GM12878 (cell line): ENCODE results near the gene NOL4L. TPM values are rescaled to one million over a fixed set of nuclear protein-coding genes. Genes with fewer than 3 reads are reported as not detected.

Experiments used
- ATAC-seq: fragments of 200-7000 bp; cut with Tn5 transposase; 3 replicates; pipeline ENCODE4 v1.9.1; 2020; ENCODE audit warnings: mild to moderate bottlenecking, moderate library complexity
- BruUV-seq: library from RNA; stranded (reverse); fragments of 400-500 nt; replicated peaks from 2 replicates; lab custom pipeline; 2021; lab: Mats Ljungman, UMichigan
- CTCF ChIA-PET: fragments of 300-600 bp; sonication (Branson Sonifier 250); formaldehyde crosslinking; extraction: SDS; loops from one replicate; lab custom pipeline; 2021; ENCODE audit warnings: inconsistent platforms; lab: Yijun Ruan, JAX
- POLR2A ChIA-PET: fragments of 350-600 bp; formaldehyde crosslinking; extraction: SDS; loops from one replicate; lab custom pipeline; 2021; ENCODE audit warnings: inconsistent platforms; lab: Charles Lee
- RAD21 ChIA-PET: fragments of 300-600 bp; sonication (Branson Sonifier 250); formaldehyde crosslinking; loops from one replicate; lab custom pipeline; 2023; ENCODE audit warnings: antibody characterized with exemption; ENCODE audit not compliant: unreplicated experiment; lab: Charles Lee
- SMC1A ChIA-PET: fragments of 300-600 bp; sonication (Branson Sonifier 250); formaldehyde crosslinking; loops from one replicate; lab custom pipeline; 2023; ENCODE audit not compliant: unreplicated experiment, uncharacterized antibody; lab: Charles Lee
- DNase-seq: peaks from one replicate; pipeline ENCODE4 v3.0.0-alpha.2; 2011; ENCODE audit warnings: low read depth, low spot score
- FAIRE-seq: peaks from 3 replicates; lab custom pipeline; 2011; peaks lifted over from hg19 to GRCh38; lab: Jason Lieb, UNC
- H2AFZ ChIP-seq: 2 replicates; pipeline ENCODE4 v1.6.0; 2011; ENCODE audit warnings: low read depth, low read length, control low read depth; ENCODE audit not compliant: control insufficient read depth
- H3K27ac ChIP-seq: 2 replicates; pipeline ENCODE4 v1.5.1; 2011; ENCODE audit warnings: control low read depth; ENCODE audit not compliant: control insufficient read depth, insufficient read depth
- H3K27me3 ChIP-seq, 2 experiments: replicated peaks in 1 of 2; 2 replicates each; pipeline versions ENCODE4 v1.6.0 to v1.6.1; 2011; ENCODE audit warnings: low read length in 1 of 2; ENCODE audit not compliant: control insufficient read depth in 2 of 2, insufficient read depth in 2 of 2
- H3K36me3 ChIP-seq, 2 experiments: 2 replicates each; pipeline ENCODE4 v1.5.1; 2011; ENCODE audit warnings: low read length in 1 of 2; ENCODE audit not compliant: control insufficient read depth in 2 of 2, insufficient read depth in 2 of 2
- H3K4me1 ChIP-seq: 2 replicates; pipeline ENCODE4 v1.6.1; 2011; ENCODE audit warnings: mild to moderate bottlenecking, low read length, moderate library complexity, mixed read lengths; ENCODE audit not compliant: control insufficient read depth, insufficient read depth
- H3K4me2 ChIP-seq: 2 replicates; pipeline ENCODE4 v1.6.0; 2011; ENCODE audit warnings: control low read depth; ENCODE audit not compliant: control insufficient read depth, insufficient read depth
- H3K4me3 ChIP-seq: fragments of 200-600 bp; sonication (generic); 2 replicates; pipeline ENCODE4 v1.5.1; 2016
- H3K79me2 ChIP-seq: 2 replicates; pipeline ENCODE4 v1.6.0; 2011; ENCODE audit warnings: low read length; ENCODE audit not compliant: control insufficient read depth, insufficient read depth
- H3K9ac ChIP-seq: 2 replicates; pipeline ENCODE4 v1.8.0; 2011; ENCODE audit warnings: low read length, control low read depth, mixed read lengths; ENCODE audit not compliant: control insufficient read depth, insufficient read depth
- H3K9me3 ChIP-seq: replicated peaks from 3 replicates; pipeline ENCODE4 v1.5.1; 2011; ENCODE audit warnings: mild to moderate bottlenecking, low read length; ENCODE audit not compliant: control insufficient read depth, insufficient read depth
- H4K20me1 ChIP-seq: 2 replicates; pipeline ENCODE4 v1.6.0; 2011; ENCODE audit not compliant: control insufficient read depth, insufficient read depth
- CEBPB ChIP-seq, 2 experiments: fragments of 150-350 bp in 1 of 2; IDR thresholded peaks; 2 replicates each; pipeline ENCODE4 v1.6.1; 2012 to 2014; ENCODE audit warnings: low read depth in 2 of 2, low read length in 2 of 2, borderline replicate concordance in 1 of 2, inconsistent platforms in 1 of 2
- E4F1 ChIP-seq: fragments of 450-650 bp; IDR thresholded peaks from 2 replicates; pipeline ENCODE4 v1.6.1; 2018; ENCODE audit warnings: borderline replicate concordance, mild to moderate bottlenecking; ENCODE audit not compliant: partially characterized antibody
- PAX5 ChIP-seq: IDR thresholded peaks from 2 replicates; pipeline ENCODE4 v1.6.1; 2011; ENCODE audit warnings: low read depth, low read length, borderline replicate concordance
- YBX1 ChIP-seq: fragments of 450-650 bp; IDR thresholded peaks from 2 replicates; pipeline ENCODE4 v1.6.1; 2016; ENCODE audit warnings: antibody characterized with exemption
- ZBTB33 ChIP-seq: fragments of 450-650 bp; IDR thresholded peaks from 2 replicates; pipeline ENCODE4 v1.6.1; 2017; ENCODE audit warnings: mild to moderate bottlenecking
- WGBS: methylation state at CpG from one replicate; pipeline ENCODE4 v1.1.6; 2016; ENCODE audit warnings: low lambda C conversion rate; ENCODE audit not compliant: insufficient replicate concordance, insufficient coverage; ENCODE audit errors: missing lambda C conversion rate; 5-methylcytosine and 5-hydroxymethylcytosine counted together
- in situ Hi-C: fragments of 300-500 bp; cut with MboI; formaldehyde crosslinking; loops from 9 replicates; pipeline ENCODE4 v1.14.3; 2018; ENCODE audit warnings: mixed read lengths
- intact Hi-C: fragments of 100-400 bp; cut with micrococcal nuclease; formaldehyde crosslinking; loops from one replicate; pipeline ENCODE4 v1.14.2; 2022; ENCODE audit not compliant: unreplicated experiment
- polyA plus RNA-seq, 11 experiments: library from polyadenylated mRNA; depleted of rRNA in 4 of 11; unstranded in 6 of 11; stranded (reverse) in 5 of 11; fragments of >200 nt; fragmentation: Nextera tagmentation in 4 of 11; fragmentation: Illumina TruSeq in 1 of 11; extraction: Ambion mirVana in 4 of 11; extraction: Trizol in 1 of 11; gene quantifications; 1 replicate in 1 of 11; 2 replicates in 10 of 11; pipeline versions ENCODE4 v1.2.1 to v1.2.3, GENCODE V29; 2011 to 2016; ENCODE audit warnings: inconsistent platforms in 2 of 11, missing spikeins in 2 of 11, low read depth in 1 of 11
- total RNA-seq, 4 experiments: library from RNA; depleted of rRNA in 3 of 4; stranded (reverse); fragments of >200 nt in 3 of 4; fragmentation: Illumina TruSeq in 1 of 4; extraction: Trizol in 1 of 4; gene quantifications; 2 replicates each; pipeline versions ENCODE4 v1.2.1 to v1.2.3, GENCODE V29; 2013 to 2021

The NOL4L gene
- total and polyA plus RNA-seq, 10 of the 15 experiments (the other 5 are each of a cell fraction or from before 2014, with no cell fraction given) = 2.3 to 24.0 (median 8.0) TPM

DNA sequence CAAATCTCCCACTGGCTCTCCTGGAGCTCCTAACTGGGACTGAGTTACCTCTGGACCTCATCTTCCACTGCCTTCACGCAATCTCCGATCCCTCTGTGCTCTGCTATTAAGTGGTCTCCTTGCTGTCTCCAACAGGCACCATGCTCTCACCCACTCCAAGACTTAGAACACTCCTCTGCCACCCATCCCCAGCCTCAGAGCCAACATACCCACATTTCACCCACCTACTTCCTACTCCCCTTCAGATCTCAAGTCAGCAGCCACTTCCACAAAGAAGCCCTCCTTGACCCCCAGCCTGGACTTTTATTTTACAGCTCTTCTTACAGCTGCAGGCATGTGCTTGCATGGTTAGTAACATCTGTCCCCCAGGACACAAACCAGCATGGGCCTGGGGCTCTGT, 29.6 kb upstream of the NOL4L start:
- Histone ChIP-seq H3K4me1 (no peaks in the 10 kb centered on the region), H3K9ac (no peak overlapping the region), H3K27me3 (no peaks in the 10 kb centered on the region; a peak in 1 of 4 replicates), H2AFZ (no peak overlapping the region), H3K4me2 (no peak overlapping the region), H4K20me1 (no peaks in the 10 kb centered on the region), H3K79me2 (no peaks in the 10 kb centered on the region), H3K36me3 (no peaks in the 10 kb centered on the region), H3K4me3 (no peak overlapping the region), H3K9me3 (no peaks in the 10 kb centered on the region; the same call in 2 of the 3 replicates), H3K27ac (no peak overlapping the region)
- CTCF ChIA-PET = no interaction called here
- no peak for FAIRE-seq
- TF ChIP-seq PAX5 (no peak), ZBTB33 (no peak), E4F1 (no peak), CEBPB (IDR thresholded peaks at IDR 0.05; ENCODE audit: borderline replicate concordance in 1 of 2, low read depth in 2 of 2, low read length in 2 of 2) (no peak), YBX1 (no peak)
- SMC1A ChIA-PET = no interaction called here
- WGBS = 93% methylated on average over 2 of the region's 2 CpGs
- no peak for DNase-seq
- intact Hi-C loops (no loop called here), in situ Hi-C loops (no loop called here)
- no peak for ATAC-seq
- no TSS peak for BruUV-seq
- POLR2A ChIA-PET = no interaction called here
- RAD21 ChIA-PET = interaction anchor here (0.7 kb wide), 1 partner anchor 367 kb away, joined by 4 read pairs; no protein-coding TSS in a partner anchor
